SIG-M5 treated with dmso at 0.1 percent for 504 hours (cell line): Measurements from ENCODE around the gene VLDLR.

Source experiments
- DNase-seq: peaks from one replicate; lab custom pipeline; 2025; ENCODE audit not compliant: unreplicated experiment; lab: John Stamatoyannopoulos, UW

The VLDLR gene

DNA sequence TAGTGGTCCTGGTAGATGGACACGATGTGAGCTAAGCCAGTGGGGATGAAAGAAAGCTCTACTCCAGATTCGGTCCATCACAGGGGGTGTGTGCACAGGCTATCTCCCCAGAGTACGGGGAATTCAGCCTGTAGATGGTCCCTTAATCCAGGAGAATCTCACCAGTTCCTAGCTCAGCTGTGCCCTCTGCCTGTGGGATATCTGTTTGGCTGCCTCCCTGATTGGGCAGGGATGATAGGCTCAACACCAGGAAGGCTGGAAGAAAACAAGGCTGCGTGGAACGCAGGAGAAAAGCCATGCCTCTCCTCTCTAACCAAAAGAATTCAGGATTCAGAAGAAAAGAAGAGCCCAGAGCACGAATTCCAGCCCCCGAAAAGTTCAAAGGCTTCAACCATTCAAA lies 40.9 kb downstream of the VLDLR start:
- no peak for DNase-seq

DNA sequence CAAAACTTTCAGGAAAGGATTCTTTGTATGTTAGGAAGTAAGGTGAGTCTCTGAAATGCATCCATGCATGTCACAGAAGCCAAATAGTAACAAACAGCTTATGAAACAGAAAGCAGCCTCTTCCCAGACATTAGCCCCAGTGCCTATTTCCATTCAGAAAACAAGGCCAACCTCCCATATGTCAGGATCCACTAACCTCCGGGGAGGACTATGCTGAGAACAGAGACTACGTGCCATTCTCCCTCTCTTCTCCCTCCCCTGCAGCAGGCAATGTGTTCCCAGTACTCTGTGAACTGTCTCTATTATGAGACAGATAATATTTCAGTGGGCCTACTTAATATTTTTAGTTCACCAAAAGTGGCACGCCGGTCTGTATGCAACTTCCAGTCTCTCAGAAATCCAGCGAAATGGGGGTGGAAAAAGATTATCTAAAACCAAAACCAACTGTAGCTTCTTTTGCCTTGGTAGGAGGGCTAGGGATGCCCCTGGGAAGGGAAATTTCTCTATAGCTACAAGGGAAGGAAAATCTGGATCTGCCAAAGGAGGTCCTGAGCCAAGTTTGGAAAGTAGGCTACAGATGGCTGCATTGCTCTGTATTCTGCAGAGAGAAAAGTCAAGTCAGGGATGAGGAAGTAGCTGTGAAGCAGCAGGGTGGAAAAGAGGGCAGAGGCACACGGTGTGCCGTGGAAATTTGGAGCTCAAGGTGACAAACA lies 42.0 kb downstream of the VLDLR start:
- DNase-seq = no peak

DNA sequence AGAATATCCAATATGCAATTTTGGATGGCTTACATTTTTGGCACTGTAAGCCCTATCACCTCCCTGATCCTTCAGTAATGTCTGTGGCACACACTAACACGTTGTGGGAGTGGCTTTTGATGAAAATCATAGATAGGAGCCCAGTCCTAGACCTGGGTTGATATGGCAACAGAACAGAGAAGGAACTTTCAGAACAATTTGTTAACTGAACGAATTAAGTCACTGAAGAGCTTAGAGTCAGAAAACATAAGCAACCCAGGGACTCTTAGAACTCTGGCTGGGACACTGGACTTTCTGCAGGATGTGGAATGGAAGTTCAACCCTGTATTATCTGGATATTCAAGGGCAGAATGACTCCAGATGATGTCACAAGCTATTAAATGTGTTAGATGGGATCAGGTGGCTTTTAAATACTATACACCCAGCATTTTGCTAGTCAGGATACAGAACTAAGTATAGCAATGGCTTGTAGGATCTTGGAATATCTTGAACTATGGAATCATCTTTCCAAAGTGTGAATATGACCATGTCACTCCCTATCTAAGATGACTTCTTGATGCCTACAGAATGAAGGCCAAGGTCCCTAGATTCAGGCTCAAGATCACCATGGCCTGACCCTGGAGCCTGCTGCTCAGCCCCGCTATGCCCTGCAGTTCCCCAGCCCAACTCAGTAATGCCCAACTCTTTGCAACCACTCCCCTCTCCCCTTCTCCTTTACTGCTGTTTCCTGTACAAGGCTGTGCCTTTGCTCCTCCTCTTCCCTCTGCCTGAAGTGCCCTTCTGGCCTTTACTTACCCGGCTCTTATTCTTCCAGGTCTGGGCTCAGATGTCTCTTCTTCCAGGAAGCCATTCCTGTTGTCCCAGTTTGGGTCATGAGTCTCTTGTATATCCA lies 42.8 kb downstream of the VLDLR start:
- DNase-seq = no peak

DNA sequence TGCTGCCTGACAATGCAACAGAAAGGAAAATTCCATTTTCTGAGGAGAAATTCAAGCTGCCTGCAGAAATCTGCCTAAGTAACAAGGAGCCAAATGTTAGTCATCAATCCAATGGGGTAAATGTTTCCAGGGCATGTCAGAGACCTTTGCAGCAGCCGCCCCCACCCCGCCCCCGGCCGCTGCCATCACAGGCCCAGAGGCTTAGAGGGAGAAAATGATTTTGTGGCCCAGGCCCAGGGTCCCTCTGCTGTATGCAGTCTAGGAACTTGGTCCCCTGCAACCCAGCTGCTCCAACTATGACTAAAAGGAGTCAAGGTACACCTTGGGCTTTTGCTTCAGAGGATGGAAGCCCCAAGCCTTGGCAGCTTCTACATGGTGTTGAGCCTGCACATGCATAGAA lies 45.0 kb downstream of the VLDLR start:
- DNase-seq = no peak

DNA sequence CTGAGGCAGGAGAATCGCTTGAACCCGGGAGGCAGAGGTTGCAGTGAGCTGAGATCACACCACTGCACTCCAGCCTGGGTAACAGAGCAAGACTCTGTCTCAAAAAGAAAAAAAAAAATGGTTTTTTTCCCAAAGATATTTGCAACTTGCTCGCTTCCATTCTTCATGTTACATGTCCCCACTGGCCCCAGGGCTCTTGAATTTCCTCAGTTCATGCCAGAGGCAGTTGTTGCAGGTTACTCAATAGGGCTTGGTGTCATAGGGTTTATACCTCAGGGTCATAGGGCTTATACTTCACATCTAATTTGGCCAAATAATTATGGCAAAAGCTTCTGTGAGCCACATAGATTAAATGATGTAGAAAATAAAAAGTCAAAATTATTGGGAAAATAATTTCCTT lies 51.6 kb downstream of the VLDLR start:
- DNase-seq = no peak

DNA sequence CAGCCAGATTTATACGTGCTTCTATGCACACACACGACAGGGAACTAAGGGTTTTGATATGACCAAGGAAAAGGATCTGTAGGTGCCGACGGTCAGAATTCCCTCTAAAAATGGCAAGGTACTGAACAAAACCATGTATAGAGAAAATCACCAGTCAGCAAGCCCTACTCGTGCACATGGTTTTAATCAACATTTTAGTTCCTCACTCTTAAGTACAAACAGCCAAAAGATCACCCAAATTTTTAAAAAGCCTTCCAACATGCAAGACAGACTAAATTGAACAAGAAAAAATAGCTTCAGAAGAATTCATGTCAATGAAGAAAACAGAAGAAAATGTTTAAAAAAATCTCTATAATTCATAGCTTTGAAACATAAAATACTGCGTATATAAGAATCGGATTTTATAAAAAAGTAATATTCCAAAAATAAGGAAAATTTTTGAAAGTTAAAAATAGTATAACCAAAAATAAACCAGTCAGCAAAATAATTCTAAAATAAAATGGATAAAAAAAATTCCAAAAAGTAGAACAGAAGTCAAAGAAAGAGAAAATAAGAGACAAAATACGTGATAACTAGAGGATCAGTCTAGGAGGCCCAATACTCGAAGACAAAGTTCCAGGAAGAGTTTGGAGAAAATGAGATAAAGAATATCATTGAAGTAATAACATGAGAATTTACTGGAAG lies 52.7 kb downstream of the VLDLR start:
- no peak for DNase-seq

DNA sequence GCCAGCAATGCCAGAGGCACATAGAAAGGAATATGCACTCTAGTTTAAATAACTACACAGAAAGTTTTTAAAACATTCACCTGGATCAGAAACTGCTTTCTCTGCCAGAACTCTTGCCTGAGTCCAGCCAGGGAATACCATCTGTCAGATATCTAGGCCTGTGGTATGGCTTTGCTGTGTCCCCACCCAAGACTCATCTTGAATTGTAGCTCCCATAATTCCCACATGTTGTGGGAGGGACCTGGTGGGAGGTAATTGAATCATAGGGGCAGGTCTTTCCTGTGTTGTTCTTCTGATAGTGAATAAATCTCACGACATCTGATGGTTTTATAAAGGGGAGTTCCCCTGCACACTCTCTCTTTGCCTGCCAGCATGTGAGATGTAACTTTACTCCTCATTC lies 54.2 kb downstream of the VLDLR start:
- DNase-seq = no peak

DNA sequence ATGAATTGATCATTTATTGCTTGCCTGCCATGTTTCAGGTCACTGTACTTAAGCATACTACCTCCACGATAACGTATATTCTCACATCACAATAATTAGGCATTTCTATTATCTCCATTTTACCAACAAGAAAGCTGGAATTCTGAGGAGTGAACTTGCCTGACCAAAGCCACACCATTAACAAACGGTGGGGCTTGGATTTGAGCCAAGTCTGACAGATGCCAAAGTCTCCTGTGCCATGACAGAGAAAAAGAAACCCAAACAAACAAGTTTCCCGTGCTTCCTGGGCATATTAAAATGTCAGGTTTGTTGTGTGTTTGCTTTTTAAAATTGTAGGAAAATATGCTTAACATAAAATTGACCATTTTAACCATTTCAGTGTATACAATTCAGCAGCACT lies 54.9 kb downstream of the VLDLR start:
- no peak for DNase-seq

DNA sequence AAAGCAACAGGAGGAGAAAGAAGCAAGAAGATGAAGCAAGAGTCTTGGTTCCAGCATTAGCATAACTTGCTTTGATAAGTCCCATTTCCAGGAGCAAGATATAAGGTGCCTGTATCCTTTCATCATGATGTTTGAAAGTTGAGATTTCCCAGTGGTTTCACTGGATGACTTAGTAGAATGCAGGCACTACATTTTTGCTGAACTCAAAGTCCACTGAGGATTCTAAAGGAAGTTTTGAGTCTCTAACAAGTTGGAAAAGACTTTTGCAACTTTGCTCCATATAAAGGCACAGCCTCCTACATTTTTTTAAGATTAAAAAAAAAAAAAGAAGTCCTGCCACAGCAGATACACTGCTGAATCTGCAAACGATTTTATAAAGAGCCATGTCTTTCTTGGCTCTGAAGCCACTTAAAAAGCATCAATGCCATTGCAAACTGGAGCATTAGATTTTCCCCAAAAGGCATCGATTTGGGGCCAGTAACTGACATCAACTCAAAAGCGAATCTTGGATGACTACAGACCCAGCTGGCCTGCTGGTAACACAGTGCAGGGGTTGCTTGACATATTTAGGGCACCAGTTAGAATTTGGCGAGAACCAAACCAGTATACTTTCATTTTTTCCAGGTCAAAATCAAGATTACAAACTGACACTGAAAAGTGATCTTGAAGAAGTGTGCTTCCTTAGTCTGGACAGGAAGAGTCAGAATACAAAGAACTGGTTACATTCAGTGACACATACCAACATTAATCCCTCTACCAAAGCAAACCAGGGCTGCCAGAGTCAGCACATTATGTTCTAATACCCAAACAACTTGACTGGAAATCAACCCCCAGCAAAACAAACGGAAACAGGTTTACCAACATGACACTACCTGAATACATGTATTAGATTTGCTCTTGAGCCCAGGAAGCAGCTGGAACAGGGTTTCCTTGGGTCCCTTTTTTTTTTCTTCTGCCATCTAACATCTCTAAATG lies 56.6 kb downstream of the VLDLR start:
- no peak for DNase-seq

DNA sequence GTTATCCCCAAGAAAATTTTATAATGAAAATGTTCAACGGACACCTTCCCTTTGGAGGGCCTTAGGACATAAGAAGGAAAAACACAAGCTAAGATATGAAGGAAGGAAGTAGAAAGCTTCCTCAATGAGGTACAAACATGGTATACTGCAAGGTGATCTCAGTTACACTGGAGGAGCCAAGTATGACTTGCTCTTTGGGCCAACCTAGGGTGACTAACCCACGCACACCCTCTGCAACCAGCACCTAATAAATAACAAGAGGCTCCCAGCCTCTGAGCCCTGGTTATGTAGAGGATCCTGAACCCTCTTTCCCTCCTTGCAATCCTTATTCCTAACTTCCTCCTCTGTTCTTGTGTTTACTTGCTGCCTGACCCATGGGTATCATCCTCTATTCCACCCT lies 57.4 kb downstream of the VLDLR start:
- no peak for DNase-seq

DNA sequence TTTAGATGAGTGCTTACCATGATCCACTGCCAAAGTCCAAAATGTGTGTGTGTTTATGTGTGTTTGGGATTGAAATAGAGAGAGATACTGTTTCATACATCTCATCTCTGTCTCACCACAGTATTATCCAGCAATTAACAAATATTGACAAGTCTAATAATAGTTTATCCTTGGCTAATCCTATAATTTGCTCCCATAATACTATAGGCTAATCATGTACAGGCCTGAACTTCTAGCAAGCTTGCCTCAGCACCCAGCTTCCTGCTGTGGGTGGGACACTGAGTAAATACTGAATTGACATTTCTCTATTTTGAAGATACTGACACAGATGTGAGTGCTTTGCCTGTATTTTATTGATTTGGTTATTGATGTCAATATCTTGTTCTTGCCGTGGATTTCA lies 60.4 kb downstream of the VLDLR start:
- no peak for DNase-seq

DNA sequence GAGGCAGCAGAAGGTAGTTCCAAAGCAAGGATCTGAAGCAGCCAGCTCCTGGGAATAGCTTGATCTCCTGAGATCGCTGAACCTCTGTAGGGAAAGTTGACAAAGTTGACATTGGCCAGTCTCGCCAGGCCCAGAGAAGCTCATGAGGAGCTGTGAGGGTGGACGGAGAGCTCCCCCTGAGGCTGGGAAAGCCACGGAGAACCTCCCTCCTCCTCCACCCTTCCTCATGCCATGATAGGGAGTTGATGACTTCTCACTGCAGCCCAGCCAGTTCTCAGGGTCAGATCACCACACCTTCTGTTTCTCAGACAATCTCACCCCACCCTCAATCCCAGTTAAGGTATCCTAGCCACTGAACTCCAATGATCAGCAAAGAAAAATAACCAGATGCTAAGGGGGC lies 65.3 kb downstream of the VLDLR start:
- no peak for DNase-seq

DNA sequence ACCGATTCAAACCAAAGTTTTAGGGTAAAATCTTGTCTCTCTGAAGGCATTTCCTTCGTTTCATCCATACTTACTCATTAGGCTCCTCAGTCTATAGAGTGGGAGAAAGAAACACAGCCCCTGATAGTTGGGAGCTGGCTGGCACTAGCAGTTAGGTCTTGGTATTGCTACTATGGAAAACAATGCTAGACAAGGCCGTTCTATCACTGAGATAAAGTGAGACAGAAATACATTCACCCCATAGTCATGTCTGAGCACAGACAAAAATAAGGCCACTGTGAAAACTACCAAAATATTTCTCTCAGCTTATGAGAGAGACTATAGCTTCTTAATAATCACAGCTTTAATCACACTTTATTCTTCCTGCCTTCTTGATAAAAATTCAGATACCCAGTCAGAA lies 67.0 kb downstream of the VLDLR start:
- DNase-seq = no peak

DNA sequence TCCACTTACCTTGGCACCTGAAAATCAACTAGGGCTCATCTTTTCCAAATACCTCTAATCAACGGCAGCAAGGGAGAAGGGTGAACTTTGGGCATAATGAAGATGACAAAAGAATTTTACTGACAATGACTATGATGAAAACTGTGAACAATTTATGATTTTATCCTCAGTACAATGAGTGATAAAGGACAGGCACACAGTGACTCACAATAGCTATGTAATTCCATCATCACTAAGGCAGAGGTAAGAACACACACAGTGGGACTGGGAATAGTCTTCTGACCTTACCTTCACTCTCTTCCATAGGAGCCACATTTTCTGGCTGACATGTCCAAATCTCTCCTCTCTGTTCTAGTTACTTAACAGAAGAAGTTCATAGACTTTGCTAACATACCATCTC lies 69.6 kb downstream of the VLDLR start:
- DNase-seq = no peak

DNA sequence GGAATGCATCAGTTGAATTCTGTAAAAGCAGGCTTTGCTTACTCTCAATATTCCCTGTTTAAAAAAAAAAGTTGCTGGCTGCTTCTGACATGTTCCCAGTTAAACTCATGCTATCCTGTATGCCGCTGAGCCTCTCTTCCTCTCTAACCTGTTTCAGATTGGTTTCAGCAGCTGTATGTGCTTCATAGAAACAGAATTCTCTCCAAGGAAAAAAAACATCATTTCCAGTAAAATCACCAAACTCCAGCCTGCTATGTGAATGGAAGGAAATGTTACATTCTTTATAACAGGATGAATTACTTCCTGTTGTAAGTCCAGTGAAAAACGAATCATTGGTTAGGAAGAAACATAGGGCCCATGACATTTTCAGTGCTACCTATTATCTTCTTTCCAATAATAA lies 70.0 kb downstream of the VLDLR start:
- no peak for DNase-seq

DNA sequence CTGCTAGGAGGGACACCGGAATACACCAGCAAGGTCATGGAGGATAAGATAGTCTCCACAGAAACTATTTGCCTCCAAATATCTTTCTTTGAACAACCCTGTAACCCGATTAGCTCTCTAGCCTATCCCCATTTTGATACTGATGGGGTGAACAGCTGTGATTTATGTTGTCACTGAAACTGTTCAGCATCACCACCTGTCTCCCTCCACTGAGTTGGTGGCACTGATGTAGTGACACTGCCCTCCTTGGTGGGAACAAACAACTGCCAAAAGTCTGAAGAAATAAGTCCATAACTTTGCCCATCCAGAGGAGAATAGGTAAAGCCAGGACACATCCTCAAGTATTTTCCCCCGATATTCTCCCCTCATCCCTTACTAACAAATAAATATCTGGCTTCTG lies 71.5 kb downstream of the VLDLR start:
- no peak for DNase-seq

DNA sequence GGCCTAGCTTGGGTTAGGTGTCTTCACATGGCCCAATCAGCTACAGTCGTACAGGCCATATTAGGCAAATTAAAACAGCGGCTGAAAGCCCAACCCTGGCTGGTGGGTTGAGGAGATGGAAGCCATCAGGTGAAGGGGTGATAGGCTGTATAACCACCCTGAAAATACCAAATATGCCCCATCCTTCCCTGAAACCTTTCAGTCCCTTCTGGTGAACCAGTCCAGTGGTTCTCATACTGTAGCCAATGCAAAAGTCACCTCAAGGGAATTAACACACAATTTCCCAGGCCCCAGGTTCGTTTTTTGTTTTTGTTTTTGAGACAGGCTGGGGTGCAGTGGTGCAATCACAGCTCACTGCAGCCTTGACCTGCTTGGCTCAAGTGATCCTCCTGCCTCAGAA lies 75.9 kb downstream of the VLDLR start:
- DNase-seq = no peak

DNA sequence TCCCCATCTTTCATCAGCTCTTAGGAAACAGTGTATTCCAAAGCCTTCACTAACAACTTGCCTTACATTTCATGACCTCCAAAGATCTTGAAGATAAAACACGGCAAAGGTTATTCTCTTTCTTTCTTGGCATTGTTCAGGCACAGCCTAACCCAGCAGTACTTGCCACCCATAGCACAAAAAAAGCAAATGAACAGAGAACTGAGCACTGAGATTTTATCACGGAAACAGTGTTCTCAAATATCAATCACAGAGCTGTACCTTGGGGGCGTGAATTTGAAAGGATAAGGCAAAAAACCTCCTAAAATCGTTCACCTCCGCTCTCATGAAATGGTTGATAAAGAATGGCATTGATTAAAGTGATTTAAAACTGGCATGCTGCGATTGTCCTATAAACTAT lies 78.8 kb downstream of the VLDLR start:
- no peak for DNase-seq

DNA sequence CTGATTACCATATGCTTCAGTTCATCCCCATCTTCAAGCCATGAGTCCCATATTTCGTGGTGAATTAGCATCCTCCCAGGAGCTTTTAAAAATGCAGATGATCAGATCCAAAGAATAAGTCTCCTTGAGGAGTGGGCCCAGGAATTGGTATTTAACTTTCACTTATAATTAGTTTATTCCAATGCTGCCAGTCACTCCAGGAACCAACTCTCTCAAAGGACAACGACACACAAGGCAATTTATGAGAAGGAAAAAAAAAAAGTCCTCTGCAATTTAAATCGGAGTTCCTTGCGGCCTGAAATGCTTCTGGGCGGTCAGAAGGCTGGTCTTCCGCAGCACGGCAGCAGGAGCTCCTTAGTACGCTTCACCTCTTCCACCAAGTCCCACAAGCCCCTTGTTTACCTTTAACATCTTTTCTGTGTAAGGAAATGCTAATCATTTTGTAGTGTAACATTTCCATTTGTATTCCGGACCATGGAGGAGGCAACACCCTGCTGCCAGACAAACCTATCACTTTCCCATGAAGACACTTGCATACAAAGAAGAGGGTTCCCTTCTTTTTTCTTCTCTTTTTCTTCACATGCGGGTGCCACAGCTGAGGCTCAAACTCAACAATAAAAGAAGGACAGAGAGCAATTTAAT lies 79.4 kb downstream of the VLDLR start:
- no peak for DNase-seq

DNA sequence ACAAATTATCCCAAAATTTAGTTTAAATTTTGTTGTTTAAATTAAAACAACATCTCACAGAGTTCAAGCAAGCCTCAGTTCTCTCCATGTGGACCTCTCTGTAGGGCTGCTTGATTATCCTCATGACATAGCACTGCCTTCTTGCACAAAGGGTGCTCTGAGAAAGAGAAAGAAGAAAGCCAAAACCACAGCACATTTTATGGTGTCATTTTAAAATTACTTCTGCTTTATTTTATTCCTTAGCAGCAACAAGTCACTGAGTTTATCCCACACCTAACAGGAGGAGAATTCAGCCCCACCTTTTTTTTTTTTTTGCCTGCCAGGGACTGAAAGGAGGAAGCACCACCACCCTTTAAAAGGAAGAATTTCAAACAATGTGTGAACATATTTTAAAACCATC lies 82.9 kb downstream of the VLDLR start:
- peak; percentile 82 for DNase-seq
